Measurements from ENCODE around the gene VIPAS39.

DNA sequence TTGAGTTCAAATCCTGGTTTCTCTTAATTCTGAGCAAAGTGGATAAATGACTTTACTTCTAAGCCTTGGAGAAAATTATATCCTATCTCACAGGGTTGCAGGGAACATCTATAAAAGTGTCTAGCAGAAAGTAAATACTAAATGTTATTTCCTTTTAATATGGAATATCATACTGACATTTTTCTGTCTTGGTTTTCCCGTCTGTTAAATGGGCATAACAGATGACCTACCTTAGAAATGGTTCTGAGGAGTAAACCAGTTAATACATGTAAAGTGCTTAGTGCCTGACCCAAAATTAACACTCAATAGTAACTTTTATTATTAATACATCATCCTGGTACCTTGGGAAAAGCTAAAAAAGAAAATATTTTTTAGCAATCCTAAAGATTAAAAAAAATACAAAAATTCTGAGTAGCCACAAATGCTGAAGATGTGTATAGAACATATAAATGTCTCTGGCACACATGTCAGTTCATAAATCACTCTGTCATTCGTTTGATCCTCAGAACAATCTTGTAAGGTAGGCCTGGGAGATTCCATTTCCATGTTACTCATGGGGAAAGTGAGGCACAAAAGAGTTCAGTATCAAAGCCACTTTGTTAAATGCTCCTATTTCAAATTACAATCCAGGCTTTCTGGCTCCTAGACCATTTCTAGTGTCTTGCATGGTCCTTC is 1.3 kb downstream of the VIPAS39 start:
- TF ChIP-seq EZH2 (IDR thresholded peaks at IDR 0.05; ENCODE audit: insufficient read depth, poor library complexity, severe bottlenecking) (no peak), EZH2phosphoT487 (IDR thresholded peaks at IDR 0.05; ENCODE audit: insufficient read depth, low read depth) (no peak)
